T-helper 2 cell treated with Interferon-gamma antibody and Interleukin-4, amounts not matched to agents 5 μg/mL and 100 μg/mL, for 36 hours (primary cell): ENCODE measurements around the gene PRPS1.
"Not testable (repeated sequence)": the region's sequence is repeated elsewhere in the genome, so short reads cannot be mapped to it uniquely, and the experiment has no call there.

Source experiments
- DNase-seq: peaks from one replicate; pipeline ENCODE4 v3.0.0; 2021; ENCODE audit warnings: low spot score
- H3K27ac Mint-ChIP-seq: one replicate; pipeline ENCODE4 v1.8.0; 2021; ENCODE audit warnings: mild to moderate bottlenecking, mixed read lengths
- H3K27me3 Mint-ChIP-seq: one replicate; pipeline ENCODE4 v1.8.0; 2021; ENCODE audit warnings: low read depth, mixed read lengths
- H3K36me3 Mint-ChIP-seq: one replicate; pipeline ENCODE4 v1.8.0; 2021; ENCODE audit warnings: low read depth, mixed read lengths
- H3K4me1 Mint-ChIP-seq: one replicate; pipeline ENCODE4 v1.8.0; 2021; ENCODE audit warnings: low read depth, mixed read lengths
- H3K4me3 Mint-ChIP-seq: one replicate; pipeline ENCODE4 v1.8.0; 2022; ENCODE audit warnings: mild to moderate bottlenecking, moderate library complexity, mixed read lengths
- H3K9me3 Mint-ChIP-seq: one replicate; pipeline ENCODE4 v1.8.0; 2021; ENCODE audit warnings: mixed read lengths

The PRPS1 gene

GRCh38 chrX:107656978-107657377, 28.7 kb downstream of the PRPS1 start:
- Mint-ChIP-seq H3K36me3 (no peaks in the 10 kb centered on the region), H3K4me1 (peaks cover 8% of the 10 kb centered on the region), H3K9me3 (no peaks in the 10 kb centered on the region), H3K4me3 (no peak overlapping the region), H3K27ac (no peak overlapping the region), H3K27me3 (no peaks in the 10 kb centered on the region)
- no peak for DNase-seq

- no peak for DNase-seq
- no peak overlapping the region for H3K4me3 Mint-ChIP-seq
- no peaks in the 10 kb centered on the region for H3K9me3 Mint-ChIP-seq
- H3K27ac Mint-ChIP-seq = no peak overlapping the region
- no peaks in the 10 kb centered on the region for H3K27me3 Mint-ChIP-seq
- no peaks in the 10 kb centered on the region for H3K36me3 Mint-ChIP-seq
- peaks cover 8% of the 10 kb centered on the region for H3K4me1 Mint-ChIP-seq
Observed at GRCh38 chrX:107658660-107659059, 30.4 kb downstream of the PRPS1 start.

- Mint-ChIP-seq H3K4me1 (peaks cover 8% of the 10 kb centered on the region), H3K4me3 (no peak overlapping the region), H3K27me3 (no peaks in the 10 kb centered on the region), H3K36me3 (no peaks in the 10 kb centered on the region), H3K27ac (no peak overlapping the region), H3K9me3 (no peaks in the 10 kb centered on the region)
- no peak for DNase-seq
Observed at GRCh38 chrX:107659286-107659685, 31.0 kb downstream of the PRPS1 start.

GRCh38 chrX:107659768-107660167, 31.5 kb downstream of the PRPS1 start:
- Mint-ChIP-seq H3K27ac (no peak overlapping the region), H3K27me3 (no peaks in the 10 kb centered on the region), H3K9me3 (no peaks in the 10 kb centered on the region), H3K4me1 (peaks cover 7% of the 10 kb centered on the region), H3K36me3 (no peaks in the 10 kb centered on the region), H3K4me3 (no peak overlapping the region)
- no peak for DNase-seq

GRCh38 chrX:107662145-107662544, 33.8 kb downstream of the PRPS1 start:
- H3K27ac Mint-ChIP-seq = no peak overlapping the region
- no peak overlapping the region for H3K4me3 Mint-ChIP-seq
- DNase-seq = no peak
- H3K4me1 Mint-ChIP-seq = no peaks in the 10 kb centered on the region
- H3K36me3 Mint-ChIP-seq = no peaks in the 10 kb centered on the region
- no peaks in the 10 kb centered on the region for H3K9me3 Mint-ChIP-seq
- no peaks in the 10 kb centered on the region for H3K27me3 Mint-ChIP-seq

GRCh38 chrX:107662824-107663223, 34.5 kb downstream of the PRPS1 start:
- DNase-seq = no peak
- Mint-ChIP-seq H3K4me3 (no peak overlapping the region), H3K9me3 (no peaks in the 10 kb centered on the region), H3K27ac (no peak overlapping the region), H3K27me3 (no peaks in the 10 kb centered on the region), H3K36me3 (no peaks in the 10 kb centered on the region), H3K4me1 (no peaks in the 10 kb centered on the region)

GRCh38 chrX:107666931-107667330, 38.6 kb downstream of the PRPS1 start:
- DNase-seq = no peak
- no peaks in the 10 kb centered on the region for H3K36me3 Mint-ChIP-seq
- H3K4me3 Mint-ChIP-seq = no peak overlapping the region
- no peaks in the 10 kb centered on the region for H3K27me3 Mint-ChIP-seq
- no peaks in the 10 kb centered on the region for H3K9me3 Mint-ChIP-seq
- peaks cover 2% of the 10 kb centered on the region for H3K4me1 Mint-ChIP-seq
- H3K27ac Mint-ChIP-seq = no peak overlapping the region

- Mint-ChIP-seq H3K27me3 (no peaks in the 10 kb centered on the region), H3K36me3 (no peaks in the 10 kb centered on the region), H3K27ac (no peak overlapping the region), H3K4me1 (peaks cover 2% of the 10 kb centered on the region), H3K9me3 (no peaks in the 10 kb centered on the region), H3K4me3 (no peak overlapping the region)
- no peak for DNase-seq
Observed at GRCh38 chrX:107667426-107667825, 39.1 kb downstream of the PRPS1 start.

GRCh38 chrX:107668710-107669109, 40.4 kb downstream of the PRPS1 start:
- H3K27ac Mint-ChIP-seq, DNase-seq: not testable (repeated sequence)

GRCh38 chrX:107669261-107669660, 41.0 kb downstream of the PRPS1 start:
- Mint-ChIP-seq H3K27ac (no peak overlapping the region), H3K4me3 (no peak overlapping the region), H3K9me3 (no peaks in the 10 kb centered on the region), H3K27me3 (no peaks in the 10 kb centered on the region), H3K4me1 (peaks cover 10% of the 10 kb centered on the region), H3K36me3 (no peaks in the 10 kb centered on the region)
- DNase-seq = no peak

More at GRCh38 chrX:107668710-107669109, 40.4 kb downstream of the PRPS1 start:
- H3K9me3 Mint-ChIP-seq, H3K36me3 Mint-ChIP-seq, H3K4me3 Mint-ChIP-seq, H3K27me3 Mint-ChIP-seq: not testable (repeated sequence)
- H3K4me1 Mint-ChIP-seq = peaks cover 10% of the 10 kb centered on the region

GRCh38 chrX:107669885-107670628, 41.7 kb downstream of the PRPS1 start:
- Mint-ChIP-seq H3K4me3 (no peak overlapping the region), H3K36me3 (peaks cover 1% of the 10 kb centered on the region), H3K9me3 (no peaks in the 10 kb centered on the region), H3K27me3 (no peaks in the 10 kb centered on the region), H3K4me1 (peaks cover 17% of the 10 kb centered on the region), H3K27ac (no peak overlapping the region)
- DNase-seq = no peak

GRCh38 chrX:107671256-107671655, 42.9 kb downstream of the PRPS1 start:
- not testable (repeated sequence) for H3K27ac Mint-ChIP-seq, H3K27me3 Mint-ChIP-seq, H3K36me3 Mint-ChIP-seq, H3K9me3 Mint-ChIP-seq, DNase-seq, H3K4me3 Mint-ChIP-seq
- H3K4me1 Mint-ChIP-seq = peaks cover 20% of the 10 kb centered on the region

- peak overlapping the region; percentile 72 for H3K4me3 Mint-ChIP-seq
- peaks cover 4% of the 10 kb centered on the region for H3K36me3 Mint-ChIP-seq
- H3K27ac Mint-ChIP-seq = peak overlapping the region; percentile 97
- H3K9me3 Mint-ChIP-seq = no peaks in the 10 kb centered on the region
- no peaks in the 10 kb centered on the region for H3K27me3 Mint-ChIP-seq
- peaks cover 26% of the 10 kb centered on the region for H3K4me1 Mint-ChIP-seq
- peak; percentile 68 for DNase-seq
Observed at GRCh38 chrX:107672955-107673378, 44.7 kb downstream of the PRPS1 start.

GRCh38 chrX:107673431-107673830, 45.1 kb downstream of the PRPS1 start:
- Mint-ChIP-seq H3K4me3 (peak overlapping the region; percentile 72), H3K4me1 (peaks cover 30% of the 10 kb centered on the region), H3K9me3 (no peaks in the 10 kb centered on the region), H3K27ac (peak overlapping the region; percentile 97), H3K27me3 (no peaks in the 10 kb centered on the region), H3K36me3 (peaks cover 4% of the 10 kb centered on the region)
- no peak for DNase-seq

- no peaks in the 10 kb centered on the region for H3K9me3 Mint-ChIP-seq
- H3K27me3 Mint-ChIP-seq = no peaks in the 10 kb centered on the region
- DNase-seq = peak; percentile 88
- peaks cover 35% of the 10 kb centered on the region for H3K4me1 Mint-ChIP-seq
- H3K36me3 Mint-ChIP-seq = peaks cover 4% of the 10 kb centered on the region
- H3K4me3 Mint-ChIP-seq = peak overlapping the region; percentile 93
- peak overlapping the region; percentile 97 for H3K27ac Mint-ChIP-seq
Observed at GRCh38 chrX:107673933-107674479, 45.7 kb downstream of the PRPS1 start.
